ENCODE results near the gene RPS5.

GRCh38 chr19:58374200-58374599 is 12.9 kb upstream of the RPS5 start:
- TF ChIP-seq BCL6 (CRISPR knock-in tag; IDR thresholded peaks at IDR 0.05) (no peak), HCFC1 (IDR thresholded peaks at IDR 0.05; ENCODE audit: low read depth, low read length) (no peak), POLR2A (conservative IDR thresholded peaks at IDR 0.05) (no peak), THAP7 (CRISPR knock-in tag; IDR thresholded peaks at IDR 0.05) (no peak), JUND (IDR thresholded peaks at IDR 0.05; ENCODE audit: borderline replicate concordance, low read depth, low read length) (no peak), JUND (tag; IDR thresholded peaks at IDR 0.05; ENCODE audit: borderline replicate concordance, low read depth, low read length) (no peak), ZBTB33 (CRISPR knock-in tag; IDR thresholded peaks at IDR 0.05) (no peak), DACH1 (IDR thresholded peaks at IDR 0.05; ENCODE audit: partially characterized antibody) (no peak), SMC3 (conservative IDR thresholded peaks at IDR 0.05; ENCODE audit: insufficient read depth, low read depth, low read length) (no peak)
